ENCODE data around the gene CTSV. TPM values are rescaled to one million over a fixed set of nuclear protein-coding genes. Genes with fewer than 3 reads are reported as not detected.
"Not testable (repeated sequence)": the region's sequence is repeated elsewhere in the genome, so short reads cannot be mapped to it uniquely, and the experiment has no call there.

CTSV gene
- total and polyA plus RNA-seq, 7 donors, result 2.5 to 11.1 TPM; not detected in 5

GRCh38 chr9:97076238-97076637 is 37.3 kb upstream of the CTSV start:
- intact Hi-C loops (cut with DNase I), result no loop called here
- 32 to 53% methylated on average over 11 of the region's 11 CpGs for WGBS, 2 donors
- H3K4me3 ChIP-seq, result no peak overlapping the region

GRCh38 chr9:97075289-97075985 is 36.5 kb upstream of the CTSV start:
- no peaks in the 10 kb centered on the region for H3K36me3 ChIP-seq
- no peaks in the 10 kb centered on the region for H3K9me3 ChIP-seq
- no peak for TF ChIP-seq EP300 (IDR thresholded peaks at IDR 0.05)
- TF ChIP-seq CTCF (IDR thresholded peaks at IDR 0.05), result no peak
- no peak for TF ChIP-seq POLR2A (IDR thresholded peaks at IDR 0.05)
- TF ChIP-seq POLR2AphosphoS5 (IDR thresholded peaks at IDR 0.05), result no peak
- H3K27ac ChIP-seq, result no peak overlapping the region
- intact Hi-C loops (cut with DNase I), result no loop called here
- H3K4me3 ChIP-seq, result no peak overlapping the region
- WGBS, 2 donors, result 71 to 81% methylated on average over 6 of the region's 6 CpGs
- peaks cover 0 to 9% (median 3%) of the 10 kb centered on the region in 4 donors for H3K4me1 ChIP-seq
- peaks cover 18 to 67% (median 35%) of the 10 kb centered on the region in 3 donors for H3K27me3 ChIP-seq
- DNase-seq, result no peak

More at GRCh38 chr9:97076238-97076637, 37.3 kb upstream of the CTSV start:
- Histone ChIP-seq H3K9me3 (no peaks in the 10 kb centered on the region), H3K27ac (no peak overlapping the region), H3K4me1 (peaks cover 0 to 9% (median 3%) of the 10 kb centered on the region in 4 donors), H3K27me3 (peaks cover 18 to 64% (median 35%) of the 10 kb centered on the region in 3 donors), H3K36me3 (no peaks in the 10 kb centered on the region)
- no peak for TF ChIP-seq POLR2AphosphoS5 (IDR thresholded peaks at IDR 0.05)
- TF ChIP-seq EP300 (IDR thresholded peaks at IDR 0.05), result no peak
- TF ChIP-seq CTCF (IDR thresholded peaks at IDR 0.05), result no peak
- no peak for DNase-seq

GRCh38 chr9:97073506-97073905 is 34.6 kb upstream of the CTSV start:
- Histone ChIP-seq H3K36me3 (no peaks in the 10 kb centered on the region), H3K4me1 (peaks cover 0 to 9% (median 3%) of the 10 kb centered on the region in 4 donors), H3K27me3 (peaks cover 18 to 66% (median 34%) of the 10 kb centered on the region in 3 donors), H3K9me3 (no peaks in the 10 kb centered on the region), H3K4me3 (no peak overlapping the region), H3K27ac (no peak overlapping the region)
- DNase-seq, result no peak
- 70 to 76% methylated on average over 1 of the region's 1 CpG for WGBS, 2 donors
- no peak for TF ChIP-seq POLR2AphosphoS5 (IDR thresholded peaks at IDR 0.05)
- no peak for TF ChIP-seq CTCF (IDR thresholded peaks at IDR 0.05)
- no peak for TF ChIP-seq EP300 (IDR thresholded peaks at IDR 0.05)
- TF ChIP-seq POLR2A (IDR thresholded peaks at IDR 0.05), result no peak
- intact Hi-C loops (cut with DNase I), result no loop called here

- Histone ChIP-seq H3K4me3 (no peak overlapping the region), H3K27ac (no peak overlapping the region), H3K4me1 (peaks cover 0 to 9% (median 3%) of the 10 kb centered on the region in 4 donors), H3K27me3 (peaks cover 7 to 55% (median 23%) of the 10 kb centered on the region in 3 donors), H3K9me3 (no peaks in the 10 kb centered on the region), H3K36me3 (no peaks in the 10 kb centered on the region)
- no peak for DNase-seq
- intact Hi-C loops (cut with DNase I), result no loop called here
- no peak for TF ChIP-seq CTCF (IDR thresholded peaks at IDR 0.05)
- no peak for TF ChIP-seq POLR2AphosphoS5 (IDR thresholded peaks at IDR 0.05)
- no peak for TF ChIP-seq EP300 (IDR thresholded peaks at IDR 0.05)
- TF ChIP-seq POLR2A (IDR thresholded peaks at IDR 0.05), result no peak
- WGBS, 2 donors, result 43 to 67% methylated on average over 7 of the region's 7 CpGs
These were observed 33.4 kb upstream of the CTSV start for GRCh38 chr9:97072285-97072776.

- intact Hi-C loops (cut with DNase I); H3K4me1 ChIP-seq; H3K27ac ChIP-seq; H3K4me3 ChIP-seq; H3K36me3 ChIP-seq; H3K9me3 ChIP-seq; DNase-seq: not testable (repeated sequence)
- peaks cover 0 to 35% (median 8%) of the 10 kb centered on the region in 3 donors for H3K27me3 ChIP-seq
- 96% methylated on average over 4 of the region's 4 CpGs for WGBS, 2 donors
These were observed 31.4 kb upstream of the CTSV start for GRCh38 chr9:97070325-97070724.
